K562 (cell line): ENCODE results near the gene TEDC1. TPM values are rescaled to one million over a fixed set of nuclear protein-coding genes. Genes with fewer than 3 reads are reported as not detected.
A peak's percentile ranks its signal among the peaks of the same experiment; 100 is the strongest.

Experiments
- ATAC-seq: fragments of 200-7000 bp; cut with Tn5 transposase; 3 replicates; pipeline ENCODE4 v1.9.1; 2020; ENCODE audit warnings: moderate library complexity
- BruUV-seq: library from RNA; stranded (reverse); fragments of 400-500 nt; replicated peaks from 2 replicates; lab custom pipeline; 2021; lab: Mats Ljungman, UMichigan
- CTCF ChIA-PET: fragments of 300-600 bp; formaldehyde crosslinking; extraction: SDS; loops from one replicate; lab custom pipeline; 2021; ENCODE audit warnings: low intra/inter-chr PET ratio; lab: Yijun Ruan, JAX
- POLR2A ChIA-PET: fragments of 300-600, 350-650 bp; sonication (Branson Sonifier 250); formaldehyde crosslinking; extraction: SDS; loops from one replicate; lab custom pipeline; 2021; ENCODE audit warnings: antibody characterized with exemption, inconsistent platforms; lab: Yijun Ruan, JAX
- DNase-seq, 4 experiments: peaks; one replicate each; pipeline versions ENCODE4 v3.0.0 to v3.0.0-alpha.2; 2011 to 2018; ENCODE audit warnings: low spot score in 3 of 4, mixed read lengths in 3 of 4; ENCODE audit errors: extremely low read depth in 1 of 4
- FAIRE-seq: peaks from 2 replicates; lab custom pipeline; 2011; peaks lifted over from hg19 to GRCh38; lab: Jason Lieb, UNC
- H2AFZ ChIP-seq: 2 replicates; pipeline ENCODE4 v1.6.0; 2011; ENCODE audit warnings: low read depth, low read length, control low read depth, inconsistent platforms
- H3K27ac ChIP-seq: fragments of 200-600 bp; 3 replicates; pipeline ENCODE4 v1.8.0; 2011; ENCODE audit warnings: low read depth, mild to moderate bottlenecking, control low read depth, inconsistent platforms, low read length, moderate library complexity, mixed read lengths; ENCODE audit errors: extremely low read depth
- H3K27me3 ChIP-seq, 2 experiments: fragments of 300-600 bp in 1 of 2; 2 replicates in 1 of 2; 3 replicates in 1 of 2; pipeline versions ENCODE4 v1.6.0 to v1.8.0; 2011; ENCODE audit warnings: inconsistent platforms in 2 of 2, low read length in 2 of 2, mild to moderate bottlenecking in 1 of 2, mixed read lengths in 1 of 2, moderate library complexity in 1 of 2; ENCODE audit not compliant: control insufficient read depth in 2 of 2, insufficient read depth in 2 of 2
- H3K36me3 ChIP-seq: fragments of 300-600 bp; 3 replicates; pipeline ENCODE4 v1.8.0; 2011; ENCODE audit warnings: mild to moderate bottlenecking, low read length, inconsistent platforms; ENCODE audit not compliant: control insufficient read depth, insufficient read depth
- H3K4me1 ChIP-seq, 2 experiments: fragments of 200-600 bp in 1 of 2; replicated peaks in 1 of 2; 2 replicates in 1 of 2; 3 replicates in 1 of 2; pipeline versions ENCODE4 v1.5.1 to v1.8.0; 2011; ENCODE audit warnings: inconsistent platforms in 2 of 2, low read length in 2 of 2, mild to moderate bottlenecking in 1 of 2, mixed read lengths in 1 of 2, moderate library complexity in 1 of 2; ENCODE audit not compliant: control insufficient read depth in 2 of 2, insufficient read depth in 2 of 2
- H3K4me2 ChIP-seq: 2 replicates; pipeline ENCODE4 v1.6.1; 2011; ENCODE audit warnings: low read length, control low read depth, inconsistent platforms, mixed read lengths; ENCODE audit not compliant: insufficient read depth
- H3K4me3 ChIP-seq: fragments of 200-600 bp; sonication (generic), shearing (Covaris generic); 2 replicates; pipeline ENCODE4 v1.5.1; 2016; ENCODE audit warnings: control low read depth, inconsistent platforms
- H3K79me2 ChIP-seq: fragments of 200-600 bp; 3 replicates; pipeline ENCODE4 v1.8.0; 2011; ENCODE audit warnings: low read length, inconsistent platforms; ENCODE audit not compliant: control insufficient read depth, insufficient read depth
- H3K9ac ChIP-seq, 2 experiments: 2 replicates each; pipeline versions ENCODE4 v1.6.0 to v1.6.1; 2011; ENCODE audit warnings: low read depth in 2 of 2, low read length in 2 of 2, control low read depth in 1 of 2, inconsistent platforms in 1 of 2, mild to moderate bottlenecking in 1 of 2, mixed read lengths in 1 of 2; ENCODE audit not compliant: insufficient read depth in 1 of 2
- H3K9me1 ChIP-seq: one replicate; pipeline ENCODE4 v1.6.0; 2011; ENCODE audit warnings: inconsistent platforms, mild to moderate bottlenecking, low read length, moderate library complexity; ENCODE audit not compliant: control insufficient read depth, insufficient read depth
- H3K9me3 ChIP-seq: replicated peaks from 2 replicates; pipeline ENCODE4 v1.5.1; 2011; ENCODE audit warnings: low read depth, low read length, inconsistent platforms; ENCODE audit not compliant: control insufficient read depth, insufficient read depth
- H4K20me1 ChIP-seq: replicated peaks from 2 replicates; pipeline ENCODE4 v1.6.1; 2011; ENCODE audit warnings: low read length, inconsistent platforms, mixed read lengths; ENCODE audit not compliant: control insufficient read depth, insufficient read depth
- BRD9 ChIP-seq: fragments of 450-650 bp; IDR thresholded peaks from 2 replicates; pipeline ENCODE4 v1.6.1; 2018; ENCODE audit warnings: low read depth; ENCODE audit not compliant: partially characterized antibody
- CBFB ChIP-seq: sonication (generic); formaldehyde crosslinking; IDR thresholded peaks from 2 replicates; pipeline ENCODE4 v1.4.0; 2020; ENCODE audit warnings: mild to moderate bottlenecking, missing genetic modification reagents
- DIDO1 ChIP-seq: fragments of 450-650 bp; IDR thresholded peaks from 2 replicates; pipeline ENCODE4 v1.6.1; 2016; ENCODE audit warnings: low read depth, missing biosample characterization, missing genetic modification characterization
- HIVEP1 ChIP-seq: fragments of 250-450 bp; sonication (Bioruptor Pico); IDR thresholded peaks from 2 replicates; pipeline ENCODE4 v1.4.0; 2020; ENCODE audit warnings: mild to moderate bottlenecking
- KAT2B ChIP-seq: IDR thresholded peaks from one replicate; pipeline ENCODE4 v1.6.1; 2012; ENCODE audit warnings: low read depth, mild to moderate bottlenecking, control low read depth, inconsistent platforms, low read length, moderate library complexity
- RBM39 ChIP-seq: fragments of 200-400 bp; formaldehyde crosslinking; optimal IDR thresholded peaks from 2 replicates; pipeline ENCODE3; 2018; ENCODE audit warnings: low read depth, low read length
- RFX1 ChIP-seq: fragments of 450-650 bp; IDR thresholded peaks from 2 replicates; pipeline ENCODE4 v1.6.1; 2016; ENCODE audit warnings: mild to moderate bottlenecking, moderate library complexity
- XRCC3 ChIP-seq: fragments of 450-650 bp; IDR thresholded peaks from 2 replicates; pipeline ENCODE4 v1.6.1; 2017; ENCODE audit warnings: mild to moderate bottlenecking, moderate library complexity
- ZBTB34 ChIP-seq: fragments of 250-450 bp; sonication (Bioruptor Pico); IDR thresholded peaks from 2 replicates; pipeline ENCODE4 v1.8.0; 2021; ENCODE audit warnings: mild to moderate bottlenecking, moderate library complexity
- ZKSCAN3 ChIP-seq: fragments of 250-450 bp; sonication (Bioruptor Pico); IDR thresholded peaks from 2 replicates; pipeline ENCODE4 v1.4.0; 2020
- ZNF318 ChIP-seq, 2 experiments: fragments of 450-650 bp; IDR thresholded peaks; 2 replicates each; pipeline ENCODE4 v1.6.1; 2016; ENCODE audit warnings: mild to moderate bottlenecking in 2 of 2, borderline replicate concordance in 1 of 2, low read depth in 1 of 2, moderate library complexity in 1 of 2
- WGBS: fragments of 100-300 bp; shearing (Covaris generic); methylation state at CpG from one replicate; pipeline ENCODE4 v1.1.6; 2016; ENCODE audit warnings: low coverage, mixed read lengths; ENCODE audit not compliant: insufficient coverage; ENCODE audit errors: missing lambda C conversion rate; 5-methylcytosine and 5-hydroxymethylcytosine counted together
- in situ Hi-C: fragments of 300-500 bp; cut with MboI; formaldehyde crosslinking; loops from 4 replicates; pipeline ENCODE4 v1.15.0; 2018; ENCODE audit warnings: inconsistent platforms, mixed read lengths
- intact Hi-C: fragments of 100-400 bp; cut with micrococcal nuclease; formaldehyde crosslinking; loops from 2 replicates; pipeline ENCODE4 v1.14.2; 2022
- polyA plus RNA-seq, 8 experiments: library from polyadenylated mRNA; depleted of rRNA in 4 of 8; stranded (reverse) in 5 of 8; unstranded in 3 of 8; fragments of >200 nt; fragmentation: Nextera tagmentation in 2 of 8; fragmentation: Illumina TruSeq in 1 of 8; extraction: Ambion mirVana in 2 of 8; extraction: Trizol in 1 of 8; gene quantifications; 2 replicates each; pipeline versions ENCODE4 v1.2.1 to v1.2.3, GENCODE V29; 2011 to 2014; ENCODE audit warnings: inconsistent platforms in 1 of 8, missing spikeins in 1 of 8
- total RNA-seq, 7 experiments: library from RNA; depleted of rRNA in 6 of 7; stranded (reverse); fragments of >200 nt in 6 of 7; fragmentation: Illumina TruSeq in 2 of 7; extraction: Trizol in 2 of 7; gene quantifications; 2 replicates each; pipeline versions ENCODE4 v1.2.1 to v1.2.3, GENCODE V29; 2011 to 2021; ENCODE audit warnings: low replicate concordance in 1 of 7
- TF ChIP-seq, protein P1 (sequence below): fragments of 450-650 bp; IDR thresholded peaks from 2 replicates; pipeline ENCODE4 v1.6.1; 2016; ENCODE audit warnings: borderline replicate concordance

TEDC1 gene
- total and polyA plus RNA-seq, 9 of the 15 experiments (the other 6 are each of a cell fraction or from before 2014, with no cell fraction given), result 0.21 to 28.3 (median 5.9) TPM

DNA sequence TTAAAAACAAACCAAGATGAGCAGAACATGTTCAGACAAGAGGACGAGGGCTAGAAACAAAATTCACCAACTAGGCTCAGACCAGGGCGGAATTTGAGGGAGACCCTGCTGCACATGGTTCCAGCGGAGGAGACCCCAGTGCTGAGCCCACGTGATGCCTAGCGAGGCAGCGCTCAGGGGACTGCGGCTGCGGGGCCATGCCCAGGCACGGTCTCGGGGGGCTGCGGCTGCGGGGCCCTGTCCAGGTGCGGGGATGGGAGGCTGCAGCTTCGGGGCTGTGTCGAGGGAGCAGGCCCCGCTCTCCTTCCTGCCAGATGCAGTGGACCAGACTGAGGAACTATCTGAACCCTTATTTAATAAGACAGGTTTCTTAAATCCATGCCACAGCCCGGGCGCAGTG lies 29.1 kb upstream of the TEDC1 start:
- Histone ChIP-seq H3K36me3 (peaks cover 68% of the 10 kb centered on the region; the same call in 2 of the 3 replicates), H3K27me3 (no peaks in the 10 kb centered on the region), H3K9ac (no peak overlapping the region), H3K4me2 (no peak overlapping the region), H3K4me3 (no peak overlapping the region), H4K20me1 (no peaks in the 10 kb centered on the region), H3K27ac (no peak overlapping the region), H3K9me3 (no peaks in the 10 kb centered on the region), H3K79me2 (no peaks in the 10 kb centered on the region), H3K4me1 (peaks cover 0 to 18% of the 10 kb centered on the region in 2 experiments; a peak in 2 of 5 replicates), H3K9me1 (no peaks in the 10 kb centered on the region), H2AFZ (no peak overlapping the region)
- 97% methylated on average over 11 of the region's 18 CpGs for WGBS
- in situ Hi-C loops, result no loop called here
- ATAC-seq, result no peak
- POLR2A ChIA-PET, result no interaction called here
- intact Hi-C loops, result no loop called here
- BruUV-seq, result TSS peak; percentile 24
- no peak for DNase-seq
- FAIRE-seq, result no peak
- CTCF ChIA-PET, result no interaction called here
- TF ChIP-seq RFX1 (no peak), ZBTB34 (CRISPR knock-in tag) (no peak), DIDO1 (no peak), CBFB (CRISPR knock-in tag) (no peak), BRD9 (no peak), HIVEP1 (CRISPR knock-in tag) (no peak), ZNF318 (IDR thresholded peaks at IDR 0.05; ENCODE audit: borderline replicate concordance in 1 of 2, low read depth in 1 of 2) (no peak), XRCC3 (no peak), ZKSCAN3 (CRISPR knock-in tag) (no peak), KAT2B (no peak), RBM39 (no peak)
- TF ChIP-seq, protein P1, sequence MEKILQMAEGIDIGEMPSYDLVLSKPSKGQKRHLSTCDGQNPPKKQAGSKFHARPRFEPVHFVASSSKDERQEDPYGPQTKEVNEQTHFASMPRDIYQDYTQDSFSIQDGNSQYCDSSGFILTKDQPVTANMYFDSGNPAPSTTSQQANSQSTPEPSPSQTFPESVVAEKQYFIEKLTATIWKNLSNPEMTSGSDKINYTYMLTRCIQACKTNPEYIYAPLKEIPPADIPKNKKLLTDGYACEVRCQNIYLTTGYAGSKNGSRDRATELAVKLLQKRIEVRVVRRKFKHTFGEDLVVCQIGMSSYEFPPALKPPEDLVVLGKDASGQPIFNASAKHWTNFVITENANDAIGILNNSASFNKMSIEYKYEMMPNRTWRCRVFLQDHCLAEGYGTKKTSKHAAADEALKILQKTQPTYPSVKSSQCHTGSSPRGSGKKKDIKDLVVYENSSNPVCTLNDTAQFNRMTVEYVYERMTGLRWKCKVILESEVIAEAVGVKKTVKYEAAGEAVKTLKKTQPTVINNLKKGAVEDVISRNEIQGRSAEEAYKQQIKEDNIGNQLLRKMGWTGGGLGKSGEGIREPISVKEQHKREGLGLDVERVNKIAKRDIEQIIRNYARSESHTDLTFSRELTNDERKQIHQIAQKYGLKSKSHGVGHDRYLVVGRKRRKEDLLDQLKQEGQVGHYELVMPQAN, result no peak
